Ishikawa (cell line): Measurements from ENCODE around the gene GCM1.

Experiments
- CEBPB ChIP-seq: IDR thresholded peaks from 2 replicates; pipeline ENCODE4 v1.6.1; 2012
- CREB1 ChIP-seq: IDR thresholded peaks from 2 replicates; pipeline ENCODE4 v1.6.1; 2012; ENCODE audit warnings: low read depth
- EGR1 ChIP-seq: IDR thresholded peaks from 2 replicates; pipeline ENCODE4 v1.6.1; 2012
- EP300 ChIP-seq: IDR thresholded peaks from 2 replicates; pipeline ENCODE4 v1.6.1; 2012; ENCODE audit warnings: borderline replicate concordance
- FOXM1 ChIP-seq: IDR thresholded peaks from 2 replicates; pipeline ENCODE4 v1.6.1; 2012; ENCODE audit warnings: low read depth, borderline replicate concordance
- MAX ChIP-seq: IDR thresholded peaks from 2 replicates; pipeline ENCODE4 v1.6.1; 2012
- NFIC ChIP-seq: IDR thresholded peaks from 2 replicates; pipeline ENCODE4 v1.6.1; 2012
- RAD21 ChIP-seq: IDR thresholded peaks from 2 replicates; pipeline ENCODE4 v1.6.1; 2012; ENCODE audit warnings: low read depth
- TAF1 ChIP-seq: IDR thresholded peaks from 2 replicates; pipeline ENCODE4 v1.6.1; 2012; ENCODE audit warnings: low read depth, mild to moderate bottlenecking
- TCF12 ChIP-seq: IDR thresholded peaks from 2 replicates; pipeline ENCODE4 v1.6.1; 2012; ENCODE audit warnings: low read depth
- TEAD4 ChIP-seq: IDR thresholded peaks from 2 replicates; pipeline ENCODE4 v1.6.1; 2012
- USF1 ChIP-seq: IDR thresholded peaks from 2 replicates; pipeline ENCODE4 v1.6.1; 2012
- YY1 ChIP-seq: IDR thresholded peaks from 2 replicates; pipeline ENCODE4 v1.6.1; 2012; ENCODE audit warnings: low read depth
- ZBTB7A ChIP-seq: IDR thresholded peaks from 2 replicates; pipeline ENCODE4 v1.6.1; 2012; ENCODE audit warnings: low read depth
- TF ChIP-seq, protein P1 (sequence below): IDR thresholded peaks from 2 replicates; pipeline ENCODE4 v1.6.1; 2012; ENCODE audit warnings: low read depth, mild to moderate bottlenecking

GCM1 gene

DNA sequence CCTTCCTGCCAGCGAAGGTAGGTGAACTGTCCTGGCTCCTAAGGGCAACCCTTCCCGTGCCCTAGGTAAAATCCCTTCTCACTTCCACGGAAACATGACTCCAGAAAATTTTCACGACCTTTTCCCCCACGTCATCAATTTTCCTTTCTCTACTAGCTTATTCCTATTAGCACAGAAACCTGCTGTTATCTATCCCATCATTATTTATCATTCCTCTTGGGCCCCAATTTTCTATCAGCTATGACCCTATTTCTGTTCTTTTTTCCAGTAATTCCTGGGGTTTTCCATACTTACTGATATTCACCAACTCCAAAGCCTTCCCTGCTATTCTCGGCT is 23.8 kb upstream of the GCM1 start:
- TF ChIP-seq CREB1 (no peak), EP300 (no peak), NFIC (no peak), YY1 (no peak), EGR1 (no peak), TAF1 (no peak), MAX (no peak), TEAD4 (no peak), CEBPB (no peak), USF1 (no peak), FOXM1 (no peak), TCF12 (no peak), RAD21 (no peak), ZBTB7A (no peak)
- TF ChIP-seq, protein P1, sequence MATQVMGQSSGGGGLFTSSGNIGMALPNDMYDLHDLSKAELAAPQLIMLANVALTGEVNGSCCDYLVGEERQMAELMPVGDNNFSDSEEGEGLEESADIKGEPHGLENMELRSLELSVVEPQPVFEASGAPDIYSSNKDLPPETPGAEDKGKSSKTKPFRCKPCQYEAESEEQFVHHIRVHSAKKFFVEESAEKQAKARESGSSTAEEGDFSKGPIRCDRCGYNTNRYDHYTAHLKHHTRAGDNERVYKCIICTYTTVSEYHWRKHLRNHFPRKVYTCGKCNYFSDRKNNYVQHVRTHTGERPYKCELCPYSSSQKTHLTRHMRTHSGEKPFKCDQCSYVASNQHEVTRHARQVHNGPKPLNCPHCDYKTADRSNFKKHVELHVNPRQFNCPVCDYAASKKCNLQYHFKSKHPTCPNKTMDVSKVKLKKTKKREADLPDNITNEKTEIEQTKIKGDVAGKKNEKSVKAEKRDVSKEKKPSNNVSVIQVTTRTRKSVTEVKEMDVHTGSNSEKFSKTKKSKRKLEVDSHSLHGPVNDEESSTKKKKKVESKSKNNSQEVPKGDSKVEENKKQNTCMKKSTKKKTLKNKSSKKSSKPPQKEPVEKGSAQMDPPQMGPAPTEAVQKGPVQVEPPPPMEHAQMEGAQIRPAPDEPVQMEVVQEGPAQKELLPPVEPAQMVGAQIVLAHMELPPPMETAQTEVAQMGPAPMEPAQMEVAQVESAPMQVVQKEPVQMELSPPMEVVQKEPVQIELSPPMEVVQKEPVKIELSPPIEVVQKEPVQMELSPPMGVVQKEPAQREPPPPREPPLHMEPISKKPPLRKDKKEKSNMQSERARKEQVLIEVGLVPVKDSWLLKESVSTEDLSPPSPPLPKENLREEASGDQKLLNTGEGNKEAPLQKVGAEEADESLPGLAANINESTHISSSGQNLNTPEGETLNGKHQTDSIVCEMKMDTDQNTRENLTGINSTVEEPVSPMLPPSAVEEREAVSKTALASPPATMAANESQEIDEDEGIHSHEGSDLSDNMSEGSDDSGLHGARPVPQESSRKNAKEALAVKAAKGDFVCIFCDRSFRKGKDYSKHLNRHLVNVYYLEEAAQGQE: no peak

DNA sequence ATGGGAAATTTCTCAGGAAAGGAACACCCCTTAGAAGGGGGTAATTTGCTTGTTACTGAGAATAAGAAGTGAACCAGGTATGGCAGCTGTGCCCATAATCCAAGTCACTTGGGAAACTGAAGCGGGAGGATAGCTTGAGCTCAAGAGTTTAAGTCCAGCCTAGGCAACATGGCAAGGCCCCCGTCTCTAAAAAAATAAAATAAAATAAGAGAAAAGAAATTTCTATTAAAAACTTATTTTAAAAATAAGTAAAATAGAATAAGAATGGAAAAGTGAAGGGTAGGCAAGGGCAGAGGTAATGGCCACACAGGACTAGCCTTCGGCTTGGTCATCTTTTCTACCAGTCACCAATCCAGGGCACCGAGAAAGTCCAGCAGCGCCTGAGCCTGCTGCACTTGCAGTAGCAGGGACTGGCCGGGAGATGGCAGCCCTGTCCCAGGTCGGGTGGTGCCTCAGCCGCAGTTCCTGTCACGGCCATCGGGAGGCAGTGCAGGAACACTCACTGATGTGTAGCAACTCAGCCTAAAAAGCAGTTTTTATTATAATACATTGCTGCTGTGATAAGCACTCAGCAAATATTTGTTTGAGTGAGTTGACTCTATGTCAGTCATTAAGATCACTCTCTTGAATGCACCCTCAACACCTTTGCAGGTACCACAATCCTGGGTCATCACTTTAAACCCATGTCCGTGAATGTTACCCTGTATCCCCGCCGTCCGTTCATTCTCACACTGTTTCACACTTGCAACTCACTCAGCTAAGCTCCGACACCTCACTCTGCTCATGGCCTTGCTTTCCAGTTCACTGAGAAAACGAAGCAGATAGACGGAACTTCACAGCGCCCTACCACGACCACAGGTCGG is 23.2 kb upstream of the GCM1 start:
- TF ChIP-seq EGR1: no peak
- TF ChIP-seq RAD21: peak; percentile 100
- TF ChIP-seq YY1: no peak
- 0 out of 2 replicates have a peak, but pooled peaks have one; percentile 19 for TF ChIP-seq TCF12
- no peak for TF ChIP-seq EP300
- no peak for TF ChIP-seq CEBPB
- no peak for TF ChIP-seq MAX
- no peak for TF ChIP-seq CREB1
- TF ChIP-seq NFIC: no peak

DNA sequence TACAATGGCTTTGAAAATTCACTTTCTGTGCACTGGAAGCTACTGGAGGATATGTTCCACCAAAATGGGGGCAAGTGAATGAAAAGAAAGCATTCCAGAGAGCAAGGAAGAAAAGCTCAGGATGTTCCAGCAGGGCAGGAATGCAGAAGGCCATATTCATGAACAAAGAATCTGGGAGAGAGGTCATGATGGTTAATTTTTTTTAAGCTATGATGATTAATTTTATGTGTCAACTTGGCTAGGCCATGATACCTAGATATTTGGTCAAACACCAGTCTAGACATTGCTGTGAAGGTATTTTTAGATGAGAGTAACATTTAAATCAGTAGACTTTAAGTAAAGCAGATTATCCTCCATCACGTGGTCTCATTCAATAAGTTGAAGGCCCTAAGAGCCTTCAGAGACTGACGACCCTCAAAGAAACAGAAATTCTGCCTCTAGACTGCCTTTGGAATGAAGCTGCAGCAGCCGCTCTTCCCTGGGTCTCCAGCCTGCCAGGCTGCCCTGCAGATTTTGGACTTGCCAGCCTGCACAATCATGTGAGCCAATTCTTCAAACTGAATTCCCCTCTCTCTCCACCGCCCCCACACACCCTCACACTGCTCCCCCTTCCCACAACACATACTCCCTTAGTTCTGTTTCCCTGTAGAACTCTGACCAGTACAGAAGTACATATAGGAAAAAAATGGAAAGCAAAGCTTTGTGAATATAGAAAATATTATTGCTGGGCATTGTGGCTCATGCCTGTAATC is 20.1 kb upstream of the GCM1 start:
- TF ChIP-seq NFIC (no peak), RAD21 (no peak), FOXM1 (no peak), EGR1 (no peak), MAX (no peak), TCF12 (no peak), YY1 (no peak), ZBTB7A (no peak), USF1 (no peak), CEBPB (no peak), EP300 (no peak), CREB1 (no peak), TAF1 (no peak), TEAD4 (no peak)
- TF ChIP-seq, protein P1: no peak

DNA sequence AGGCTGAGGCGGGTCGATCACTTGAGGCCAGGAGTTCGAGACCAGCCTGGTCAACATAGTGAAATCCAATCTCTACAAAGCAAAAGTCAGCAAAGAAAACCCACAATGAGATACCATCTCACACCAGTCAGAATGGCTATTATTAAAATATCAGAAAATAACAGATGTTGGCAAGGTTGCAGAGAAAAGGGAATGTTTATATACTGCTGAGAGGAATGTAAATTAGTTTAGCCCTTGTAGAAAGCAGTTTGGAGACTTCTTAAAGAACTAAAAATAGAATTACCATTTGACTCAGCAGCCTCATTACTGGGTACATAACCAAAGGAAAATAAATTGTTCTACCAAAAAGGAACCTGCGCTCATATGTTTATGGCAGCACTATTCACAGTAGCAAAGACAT is 16.7 kb upstream of the GCM1 start:
- TF ChIP-seq ZBTB7A (no peak), TAF1 (no peak), CEBPB (no peak), USF1 (no peak), NFIC (no peak), YY1 (no peak), FOXM1 (no peak), MAX (no peak), TCF12 (no peak), RAD21 (no peak), TEAD4 (no peak), CREB1 (no peak), EGR1 (no peak), EP300 (no peak)
- TF ChIP-seq, protein P1: no peak
